GM04504 (cell line): ENCODE results near the gene APRT.

Source experiments
- DNase-seq: peaks from one replicate; pipeline ENCODE4 v3.0.0-alpha.2; 2012; ENCODE audit warnings: low read depth

Gene APRT

GRCh38 chr16:88811769-88812512 lies at the start of gene APRT:
Gene APRT (minus strand): TSS chr16:88811928. CDS start chr16:88811899, 29 bp downstream.
- peak; percentile 81 for DNase-seq

GRCh38 chr16:88861359-88861758 lies 49.6 kb upstream of the APRT start:
- DNase-seq = no peak

- no peak for DNase-seq
Observed at GRCh38 chr16:88859381-88860091, 47.8 kb upstream of the APRT start.

GRCh38 chr16:88857728-88858339 lies 46.1 kb upstream of the APRT start:
- peak; percentile 42 for DNase-seq

GRCh38 chr16:88856828-88857727 lies 45.4 kb upstream of the APRT start, which contains the start of the genes GALNS and TRAPPC2L:
Gene GALNS (minus strand): TSS chr16:88856947. CDS start chr16:88856877, 70 bp downstream.
Gene TRAPPC2L (plus strand): TSS chr16:88857127. CDS start chr16:88857151, 24 bp downstream.
- peak; percentile 89 for DNase-seq

DNA sequence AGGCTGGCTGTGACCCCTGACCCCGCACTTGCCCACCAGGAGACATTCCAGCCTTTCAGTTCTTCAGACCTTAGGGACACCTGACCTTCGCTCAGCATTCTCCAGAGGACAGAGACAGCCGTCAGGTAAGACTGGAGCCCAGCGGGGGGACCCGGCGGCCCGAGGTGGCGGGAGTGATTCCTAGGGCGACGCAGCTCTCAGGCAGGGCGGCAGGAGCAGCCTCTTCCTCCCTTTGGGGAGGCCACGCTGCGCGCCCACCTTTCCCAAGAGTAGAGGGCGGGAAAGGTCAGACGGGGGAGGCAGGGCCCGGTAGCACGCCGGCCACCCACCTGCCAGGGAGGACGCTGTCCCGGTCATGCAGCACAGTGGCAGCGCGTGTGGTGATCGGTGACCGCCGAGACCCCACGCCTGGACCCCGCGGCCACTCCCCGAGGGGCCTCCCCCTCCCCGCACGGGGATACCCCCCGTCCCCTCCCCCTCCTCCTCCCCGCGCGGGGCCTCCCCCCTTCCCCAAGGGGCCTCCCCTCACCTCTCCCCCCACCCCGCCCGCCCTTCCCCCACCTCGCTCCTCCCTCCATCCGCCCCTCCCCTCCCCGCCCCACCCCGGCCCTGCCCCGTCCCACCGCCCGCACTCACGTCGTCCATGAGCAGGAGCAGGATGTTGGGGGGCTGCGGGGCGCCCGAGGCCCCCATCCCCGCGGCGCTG lies 44.5 kb upstream of the APRT start:
- DNase-seq = no peak

DNA sequence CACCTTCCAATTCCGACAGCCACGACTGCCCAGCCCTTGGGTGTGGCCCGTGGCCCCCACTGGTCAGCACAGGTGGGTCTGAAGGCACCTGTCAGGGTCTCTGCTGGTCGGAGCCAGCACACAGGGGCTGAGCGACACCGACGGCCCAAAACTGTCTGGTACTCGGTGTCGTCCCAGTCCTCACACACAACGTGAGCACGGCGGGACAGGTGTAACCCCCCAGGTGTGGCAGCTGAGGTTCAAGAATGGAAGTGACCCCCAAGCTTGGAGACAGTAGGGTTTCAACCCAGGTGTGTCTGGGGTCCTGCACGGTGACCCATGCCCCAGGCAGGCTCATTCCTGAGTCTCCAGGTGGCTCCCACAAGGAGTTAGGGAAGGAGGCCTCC lies 44.0 kb upstream of the APRT start:
- no peak for DNase-seq

GRCh38 chr16:88855176-88855575 lies 43.4 kb upstream of the APRT start:
- DNase-seq = no peak

DNA sequence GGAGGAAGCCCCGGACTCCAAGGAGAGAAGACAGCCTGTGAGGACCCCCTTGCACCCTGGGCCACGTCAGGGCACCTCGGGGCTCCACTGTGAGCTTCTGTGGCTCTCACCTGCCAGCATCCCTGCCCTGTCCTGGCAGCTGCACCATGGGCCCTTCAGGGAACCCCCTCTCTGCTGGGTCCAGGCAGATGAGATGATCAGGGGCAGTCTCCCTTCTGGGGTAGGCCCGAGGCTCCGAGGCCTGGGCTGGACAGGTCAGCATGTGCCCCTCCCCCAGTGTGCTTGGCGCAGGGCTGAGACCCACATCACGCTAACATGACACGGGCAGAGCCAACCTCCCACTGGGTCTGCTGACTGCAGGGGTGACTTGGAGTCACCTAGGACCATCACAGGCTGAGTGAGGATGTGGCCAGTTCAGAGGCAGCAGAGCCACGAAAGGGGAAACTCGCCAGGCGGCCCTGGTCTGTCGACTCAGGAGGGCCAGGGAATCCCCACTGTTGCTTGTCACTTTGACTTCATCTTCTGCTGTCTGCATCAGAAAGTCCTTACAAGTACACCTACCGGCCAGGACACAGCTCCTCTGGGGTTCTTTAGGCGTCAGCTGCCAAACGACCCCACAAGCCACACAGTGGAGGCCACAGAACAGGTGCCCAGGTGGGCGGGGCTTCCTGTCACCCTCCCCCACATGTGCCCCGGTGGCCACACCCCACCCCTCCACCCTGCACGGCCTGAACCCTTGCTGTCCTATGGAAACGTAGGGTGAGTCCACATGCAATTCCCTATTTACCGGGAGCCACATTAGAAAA lies 42.8 kb upstream of the APRT start:
- DNase-seq = no peak

DNA sequence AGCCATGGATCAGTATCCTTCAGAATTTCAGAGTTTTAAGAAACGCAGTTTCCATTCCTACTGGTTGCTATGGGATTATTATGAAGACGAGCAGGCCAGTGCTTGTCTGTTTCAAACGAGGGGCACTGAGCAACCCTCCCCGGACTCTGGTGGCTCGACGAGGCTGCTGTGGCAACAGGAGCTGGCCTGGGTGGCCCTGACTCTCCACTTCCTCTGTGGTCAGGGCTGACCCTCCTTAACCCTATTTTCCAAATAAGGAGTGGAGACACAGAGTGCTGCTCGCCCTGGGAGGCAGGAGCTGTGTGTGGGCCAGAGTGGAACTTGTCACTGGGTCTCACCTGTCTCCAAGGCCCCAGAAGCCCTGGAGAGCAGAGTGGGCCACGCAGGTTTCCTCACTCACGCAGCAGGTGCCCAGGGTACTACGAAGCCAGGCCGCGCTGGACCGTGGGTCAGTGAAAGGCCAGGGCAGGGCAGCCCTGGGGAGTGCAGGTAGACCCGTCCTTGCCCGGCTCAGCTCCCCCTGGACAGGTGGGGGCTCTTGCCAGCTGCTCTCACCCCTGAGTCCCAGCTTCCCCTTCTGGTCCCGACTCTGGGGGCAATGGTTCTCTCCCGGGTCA lies 41.7 kb upstream of the APRT start:
- no peak for DNase-seq

DNA sequence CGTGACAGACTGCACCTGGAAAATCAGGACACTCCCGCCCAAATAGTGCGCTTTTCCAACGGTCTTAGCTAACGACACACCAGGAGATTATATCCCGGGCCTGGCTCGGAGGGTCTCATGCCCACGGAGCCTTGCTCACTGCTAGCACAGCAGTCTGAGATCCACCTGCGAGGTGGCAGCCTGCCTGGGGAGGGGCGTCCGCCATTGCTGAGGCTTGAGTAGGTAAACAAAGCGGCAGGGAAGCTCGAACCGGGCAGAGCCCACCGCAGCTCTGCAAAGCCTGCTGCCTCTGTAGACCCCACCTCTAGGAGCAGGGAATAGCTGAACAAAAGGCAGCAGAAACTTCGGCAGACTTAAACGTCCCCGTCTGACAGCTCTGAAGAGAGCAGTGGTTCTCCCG lies 39.9 kb upstream of the APRT start:
- no peak for DNase-seq

- DNase-seq = no peak
Observed at GRCh38 chr16:88850531-88851199, 38.9 kb upstream of the APRT start.

DNA sequence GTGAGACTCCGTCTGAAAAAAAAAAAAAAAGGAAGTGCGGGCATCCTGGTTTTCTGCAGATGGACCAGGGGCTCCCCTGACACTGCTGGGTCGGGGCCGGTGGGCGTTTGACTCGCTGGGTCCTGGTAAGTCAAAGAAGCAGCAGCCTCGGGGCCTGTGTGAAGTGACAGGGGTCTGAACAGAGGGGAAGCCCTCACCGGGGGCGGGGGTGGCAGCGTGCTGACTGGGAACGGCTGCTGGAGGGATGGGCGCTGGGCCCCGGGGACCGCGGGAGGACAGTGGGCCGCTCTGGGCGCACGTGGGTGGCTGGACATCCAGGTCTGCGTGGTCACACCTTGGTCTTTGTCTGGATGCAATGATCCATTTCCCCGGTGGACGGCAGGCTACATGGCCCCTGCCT lies 36.8 kb upstream of the APRT start:
- DNase-seq = no peak

DNA sequence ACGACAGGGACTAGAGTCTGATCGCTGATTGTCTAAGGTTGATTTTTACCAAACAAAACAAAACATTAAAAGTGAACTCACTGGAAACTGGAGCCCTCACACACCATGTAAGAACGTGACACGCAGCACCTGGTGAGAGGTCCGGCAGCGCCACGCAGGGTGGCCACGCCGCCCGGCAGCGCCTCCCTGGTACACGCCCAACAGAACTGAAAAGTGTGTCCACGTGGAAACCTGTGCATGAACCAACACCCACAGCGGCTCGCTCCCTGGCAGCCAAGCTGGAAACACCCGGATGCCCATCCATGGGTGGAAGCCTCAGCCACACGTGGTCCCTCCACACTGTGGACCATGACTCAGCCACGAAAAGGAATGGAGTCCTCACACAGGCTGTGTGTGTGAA lies 35.9 kb upstream of the APRT start:
- no peak for DNase-seq

GRCh38 chr16:88846088-88846487 lies 34.4 kb upstream of the APRT start:
- DNase-seq = no peak

- no peak for DNase-seq
Observed at GRCh38 chr16:88844419-88845036, 32.8 kb upstream of the APRT start.

- no peak for DNase-seq
Observed at GRCh38 chr16:88843256-88843655, 31.5 kb upstream of the APRT start.

- DNase-seq = no peak
Observed at GRCh38 chr16:88842806-88843205, 31.1 kb upstream of the APRT start.

DNA sequence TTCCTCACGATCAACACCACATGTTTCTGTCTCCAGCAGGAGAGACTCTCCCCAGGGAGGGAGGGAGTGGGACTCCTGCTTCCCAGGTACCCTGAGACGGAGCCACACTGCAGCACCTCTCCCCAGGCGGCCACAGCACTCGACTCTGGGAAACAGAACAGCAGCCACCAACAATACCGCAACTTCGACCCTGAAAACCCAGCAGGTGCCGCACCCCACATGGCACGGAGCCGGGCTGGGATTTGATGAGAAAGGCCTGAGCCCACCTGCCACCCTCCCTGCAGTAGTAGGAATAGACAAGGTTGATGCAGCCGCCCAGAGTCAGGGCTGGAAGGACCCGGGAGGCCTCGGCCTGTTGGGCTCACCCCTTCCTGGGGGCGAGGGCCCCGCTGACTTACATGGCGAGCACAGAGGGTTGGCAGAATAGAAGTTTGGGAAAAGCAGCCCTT lies 30.6 kb upstream of the APRT start:
- no peak for DNase-seq
